GM18951 (cell line): ENCODE results near the gene FBXL14.
A peak's percentile ranks its signal among the peaks of the same experiment; 100 is the strongest.

Source experiments
- POLR2A ChIP-seq: IDR thresholded peaks from 4 replicates; pipeline ENCODE4 v1.6.1; 2011; ENCODE audit warnings: mild to moderate bottlenecking; ENCODE audit not compliant: insufficient read length, insufficient read depth; ENCODE audit errors: extremely low read depth
- in situ Hi-C: fragments of 300-500 bp; cut with MboI; formaldehyde crosslinking; loops from one replicate; pipeline ENCODE4 v1.12.0; 2022; ENCODE audit warnings: low sequenced_read_pairs, mixed read lengths, inconsistent platforms; ENCODE audit not compliant: unreplicated experiment

FBXL14 gene

DNA sequence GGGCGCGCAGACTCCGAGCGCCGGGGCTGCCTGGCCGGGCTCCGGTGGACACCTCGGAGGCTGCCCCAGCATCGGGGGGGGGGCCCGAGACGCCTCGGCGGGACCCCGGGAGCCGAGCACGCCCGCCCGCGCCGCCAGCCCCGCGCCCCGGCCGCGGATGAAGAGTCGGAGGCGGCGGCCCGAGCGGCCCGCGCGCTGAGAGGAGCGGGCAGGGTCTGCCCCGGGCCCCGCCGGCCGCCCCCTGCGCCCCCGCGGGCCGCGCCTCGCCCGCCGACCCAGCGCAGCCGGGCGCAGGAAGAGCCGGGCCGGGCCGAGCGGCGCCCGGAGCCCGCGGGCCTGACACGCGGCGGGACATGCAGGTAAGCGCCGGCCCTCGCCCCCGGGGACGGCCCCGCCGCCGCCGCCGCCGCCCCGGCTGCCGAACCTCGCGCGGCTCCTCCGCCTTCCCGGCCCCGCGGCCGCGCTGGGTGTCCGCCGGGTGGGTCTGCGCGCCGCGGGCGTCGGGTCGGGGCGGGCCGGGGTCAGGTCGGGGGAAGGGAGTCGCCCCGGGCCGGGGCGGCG, 63.7 kb downstream of the FBXL14 start:
- TF ChIP-seq POLR2A, result no peak
- in situ Hi-C loops, result no loop called here

DNA sequence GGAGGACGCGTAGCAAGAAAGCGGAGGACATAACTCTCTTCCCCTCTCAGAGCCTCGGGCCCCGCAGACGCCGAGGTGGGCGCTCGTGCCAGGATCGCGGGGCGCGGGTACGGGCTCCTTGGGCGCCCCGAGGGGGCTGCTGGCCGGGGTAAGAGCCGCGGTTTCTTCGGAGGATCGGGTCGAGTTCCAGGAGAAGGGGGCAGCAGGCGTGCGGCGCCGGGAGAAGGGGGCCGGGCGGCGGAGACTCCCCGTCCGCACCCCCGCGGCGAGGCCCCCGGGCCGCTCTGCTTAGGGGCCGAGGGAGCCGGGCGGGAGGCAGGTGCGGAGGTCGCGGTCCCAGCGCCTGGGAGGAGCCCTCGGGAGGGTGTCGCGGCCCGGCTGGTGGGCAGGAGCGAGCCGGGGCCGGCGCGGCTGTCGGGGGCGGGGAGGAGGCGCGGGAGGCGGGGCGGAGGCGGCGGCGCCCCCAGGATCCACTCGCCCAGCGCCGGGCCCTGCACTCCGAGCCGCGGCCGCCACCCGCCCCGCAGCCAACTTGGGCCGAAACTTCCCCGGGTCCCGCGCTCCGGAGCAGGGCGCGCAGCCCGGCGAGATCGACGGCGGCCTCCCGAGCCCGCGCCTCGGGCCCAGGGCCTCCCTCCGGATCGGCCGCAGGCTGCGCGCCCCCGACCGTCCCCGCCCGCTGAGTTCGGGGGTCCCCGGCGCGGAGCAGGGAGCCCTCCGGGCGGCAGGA, 64.4 kb downstream of the FBXL14 start:
- in situ Hi-C loops, result no loop called here
- peak; percentile 59 for TF ChIP-seq POLR2A

DNA sequence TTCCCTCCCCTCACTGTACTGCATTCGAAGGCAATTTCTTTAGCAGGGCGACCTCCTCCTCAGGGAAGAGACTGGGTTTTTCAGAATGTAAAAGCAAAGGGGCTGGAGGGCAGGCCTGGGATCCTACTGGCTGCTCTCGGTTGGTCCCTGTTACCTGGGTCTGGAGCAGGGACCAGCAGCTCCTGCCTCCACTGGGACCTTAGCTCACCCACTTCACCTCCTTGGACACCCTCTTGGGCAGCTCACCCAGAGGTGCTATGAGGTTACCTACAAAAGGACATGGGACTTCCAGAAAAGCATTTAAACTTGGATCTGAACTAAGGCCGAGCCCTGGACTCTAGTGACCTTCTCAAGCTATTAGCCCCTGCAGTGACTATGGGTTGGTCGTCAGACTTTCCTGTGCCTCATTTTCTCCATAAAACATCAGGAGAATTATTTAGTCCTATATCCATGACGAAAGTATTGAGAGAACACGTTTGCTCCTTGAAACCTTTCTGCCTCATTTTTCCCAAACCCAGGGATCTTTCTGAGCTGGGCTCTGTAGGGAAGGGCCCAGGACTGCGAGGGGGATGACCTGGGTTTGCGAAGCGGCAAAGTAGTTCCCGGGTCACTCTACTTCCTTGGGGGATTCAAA, 65.0 kb downstream of the FBXL14 start:
- no peak for TF ChIP-seq POLR2A
- in situ Hi-C loops, result no loop called here

DNA sequence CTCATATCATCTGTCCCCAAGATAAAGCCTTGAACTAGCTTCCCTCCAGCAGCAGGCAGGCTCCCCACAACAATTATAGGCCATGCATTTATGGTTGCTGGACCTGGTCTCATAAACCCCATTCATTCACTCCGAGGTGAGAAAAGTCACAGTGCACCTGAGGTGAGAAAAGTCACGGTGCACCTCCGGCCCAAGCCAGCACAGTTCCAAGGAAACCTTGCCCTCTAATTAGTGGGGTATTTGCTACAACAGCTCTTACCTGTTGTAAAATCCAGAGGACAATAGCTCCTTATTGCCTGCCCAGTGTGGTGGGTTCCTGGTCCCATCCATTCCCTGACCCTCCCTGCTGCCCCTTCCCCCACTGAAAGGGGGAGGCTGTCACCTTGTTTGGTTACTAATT, 65.6 kb downstream of the FBXL14 start:
- in situ Hi-C loops, result no loop called here
- no peak for TF ChIP-seq POLR2A

DNA sequence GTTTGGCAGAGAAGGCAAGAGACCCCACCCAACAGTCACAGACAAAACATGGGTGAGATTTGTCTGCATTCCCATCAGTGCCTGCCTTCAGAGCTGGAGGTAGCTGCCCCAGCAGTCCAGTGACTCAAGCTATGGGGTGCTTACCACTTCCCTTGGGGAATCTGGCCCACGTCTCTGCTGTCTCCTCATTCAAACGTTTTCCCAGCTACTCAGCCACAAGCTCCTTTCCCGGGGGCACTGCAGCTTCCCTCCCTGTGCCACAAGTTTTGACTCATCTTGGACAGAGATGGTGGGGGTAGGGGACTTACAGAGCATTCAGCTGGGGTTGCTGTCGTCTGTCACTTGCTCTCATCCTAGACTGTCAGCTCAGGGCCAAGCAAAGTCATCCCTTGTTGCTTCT, 66.6 kb downstream of the FBXL14 start:
- no peak for TF ChIP-seq POLR2A
- in situ Hi-C loops, result no loop called here

DNA sequence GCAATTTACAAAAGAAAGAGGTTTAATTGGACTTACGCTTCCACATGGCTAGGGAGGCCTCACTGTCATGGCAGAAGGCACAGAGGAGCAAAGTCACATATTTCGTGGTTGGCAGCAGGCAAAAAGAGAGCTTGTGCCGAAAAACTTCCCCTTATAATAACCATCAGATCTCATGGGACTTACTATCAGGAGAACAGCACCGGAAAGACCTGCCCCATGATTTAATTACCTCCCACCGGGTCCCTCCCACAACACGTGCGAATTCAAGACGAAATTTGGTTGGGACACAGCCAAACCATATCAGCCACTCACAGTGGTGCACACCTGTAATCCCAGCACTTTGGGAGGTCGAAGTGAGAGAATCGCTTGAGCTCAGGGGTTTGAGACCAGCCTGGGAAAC, 68.5 kb downstream of the FBXL14 start:
- in situ Hi-C loops, result no loop called here
- no peak for TF ChIP-seq POLR2A

DNA sequence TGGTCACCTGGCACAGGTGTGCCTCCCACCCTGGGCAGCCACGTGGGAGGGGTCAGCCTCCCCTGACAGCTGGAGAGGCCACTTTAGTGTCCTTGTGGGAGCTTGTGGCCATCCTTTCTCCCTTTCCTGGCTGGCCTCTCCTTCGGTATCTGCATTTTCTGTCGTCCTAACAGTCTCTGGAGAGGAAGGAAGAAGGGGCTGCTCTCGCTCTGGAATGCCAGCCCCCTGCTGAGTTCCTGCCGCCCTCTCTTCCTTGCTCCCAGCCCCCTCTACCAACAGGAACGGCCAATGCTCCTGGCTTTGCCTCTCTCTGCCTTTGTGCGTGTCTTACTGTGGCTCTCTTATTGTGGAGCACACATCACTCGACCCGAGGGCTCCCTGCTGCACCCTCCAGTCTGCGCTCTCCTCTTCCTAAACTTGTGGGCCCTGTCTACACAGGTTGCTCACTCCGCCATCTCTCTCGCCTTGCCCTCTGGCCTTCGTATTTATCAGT, 70.8 kb downstream of the FBXL14 start:
- TF ChIP-seq POLR2A, result no peak
- in situ Hi-C loops, result no loop called here

DNA sequence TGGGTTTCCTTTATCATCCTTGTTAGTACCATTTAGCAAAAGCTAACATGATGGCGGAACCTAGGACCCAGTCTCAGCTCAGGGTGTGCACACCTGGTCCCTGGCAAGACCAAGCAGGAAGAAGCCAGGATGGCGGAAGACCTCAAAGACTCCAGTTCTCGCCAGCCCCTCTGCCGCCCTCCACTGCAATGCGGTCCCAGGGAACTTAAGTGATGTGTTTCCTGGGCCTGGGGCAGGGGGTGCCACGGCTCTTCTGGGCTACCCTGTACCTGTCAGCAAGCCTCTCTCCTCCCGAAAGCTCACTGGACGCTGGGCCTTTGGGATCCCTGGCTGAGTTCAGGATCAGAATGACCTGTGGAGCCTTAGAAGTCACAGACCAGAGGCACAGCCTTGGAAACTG, 71.3 kb downstream of the FBXL14 start:
- TF ChIP-seq POLR2A, result no peak
- in situ Hi-C loops, result no loop called here

DNA sequence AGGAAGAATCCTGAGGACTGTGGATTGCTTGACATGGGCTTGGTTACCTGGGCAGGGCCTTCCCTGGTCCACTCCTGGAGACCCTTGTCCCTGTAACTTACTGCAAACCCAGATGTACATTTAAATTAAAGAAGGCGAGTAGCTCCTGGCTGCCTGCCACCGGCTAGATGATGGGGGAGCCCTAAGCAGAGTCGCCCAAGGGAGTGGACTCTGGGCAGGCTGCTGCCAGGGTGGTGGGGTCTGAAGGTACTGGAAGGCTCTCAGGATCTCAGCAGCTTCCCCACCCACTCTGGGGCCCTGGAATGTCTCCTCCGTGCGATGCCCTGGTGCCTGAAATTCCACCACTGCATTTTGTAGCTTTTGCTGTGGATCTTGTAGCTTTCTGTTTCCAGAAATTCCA, 74.7 kb downstream of the FBXL14 start:
- TF ChIP-seq POLR2A, result no peak
- in situ Hi-C loops, result loop anchor here (5.0 kb wide), 1 partner anchor 68 kb away; no protein-coding TSS in a partner anchor

DNA sequence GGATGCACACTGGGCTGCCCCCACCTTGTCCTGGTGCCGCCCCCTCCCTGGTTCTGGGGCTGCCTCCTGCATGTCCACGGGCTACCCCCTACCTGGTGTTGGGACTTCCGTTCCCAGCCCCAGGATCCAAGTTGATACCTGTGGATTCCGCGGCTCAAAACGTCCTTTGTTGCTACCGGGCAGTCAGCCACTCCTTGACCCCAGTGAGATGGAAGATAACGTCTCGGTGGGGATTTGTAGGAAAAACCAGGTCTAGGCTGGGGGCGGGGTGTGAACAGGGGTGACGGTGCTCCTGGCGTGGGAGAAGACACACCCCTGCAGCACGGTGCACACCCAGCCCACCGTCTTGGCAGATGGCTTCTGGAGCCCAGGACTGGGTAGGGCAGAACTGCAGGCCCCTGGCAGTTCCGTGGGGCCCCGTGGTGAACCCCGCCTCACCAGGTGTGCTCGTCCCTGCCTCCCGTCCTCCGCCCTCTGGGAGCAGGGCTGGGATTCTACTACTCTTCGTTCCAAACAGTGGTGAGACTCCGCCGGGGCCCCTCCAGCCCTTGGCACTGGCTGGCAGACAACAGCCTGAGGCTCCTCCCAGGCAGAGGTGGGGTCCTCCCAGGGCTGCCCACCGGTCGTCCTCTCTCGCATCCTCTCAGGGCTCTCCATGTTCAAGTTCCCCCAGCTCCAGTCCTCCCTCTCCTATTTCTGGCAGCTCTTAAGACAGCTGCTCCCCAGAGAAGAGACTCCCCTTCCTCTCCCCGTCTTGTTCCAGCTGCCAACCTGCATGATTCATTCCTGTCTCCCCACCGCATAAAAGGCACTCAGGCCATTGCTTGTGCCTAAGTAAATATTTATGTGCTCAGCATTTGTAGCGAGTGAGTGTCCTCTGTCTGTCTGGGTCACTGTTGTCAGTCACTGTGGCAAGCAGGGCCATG, 75.5 kb downstream of the FBXL14 start:
- TF ChIP-seq POLR2A, result no peak
- in situ Hi-C loops, result loop anchor here (5.0 kb wide), 1 partner anchor 68 kb away; no protein-coding TSS in a partner anchor

DNA sequence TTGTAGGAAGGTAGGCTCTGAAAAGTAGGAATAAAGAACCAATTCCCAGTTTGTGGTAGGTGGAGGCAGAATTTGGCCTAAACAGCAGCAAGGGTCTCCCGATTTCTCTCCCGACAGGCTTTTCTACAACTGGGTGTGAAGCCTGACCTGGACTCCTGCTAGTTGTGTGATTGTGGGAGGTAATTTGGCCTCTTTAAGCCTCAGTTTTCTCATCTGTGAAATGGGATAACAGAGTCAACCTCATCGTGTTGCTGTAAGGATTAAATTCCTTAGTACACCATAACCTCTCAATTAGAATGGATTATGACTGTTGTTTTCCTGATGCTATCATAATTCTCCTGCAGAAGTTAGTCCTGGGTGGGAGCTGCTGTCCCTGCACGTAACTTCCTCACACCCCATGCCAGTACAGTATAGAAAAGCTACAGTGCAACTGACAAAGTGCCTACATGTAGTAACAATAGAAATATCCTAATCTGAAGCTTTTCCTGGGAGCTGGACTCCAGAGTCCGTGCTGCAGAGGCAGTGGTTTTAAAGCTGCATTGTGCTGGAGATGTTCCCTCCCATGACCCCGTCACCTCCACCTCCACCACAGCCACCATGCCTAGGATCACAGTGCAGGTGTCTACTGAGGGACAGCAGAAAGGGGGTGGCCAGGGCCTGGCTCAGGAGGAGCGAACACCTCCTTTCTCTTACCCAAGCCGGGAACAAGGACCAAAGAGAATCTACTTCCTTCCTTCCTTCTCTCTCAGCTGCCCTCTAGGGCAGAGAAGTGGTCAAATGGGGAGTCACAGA, 76.5 kb downstream of the FBXL14 start:
- in situ Hi-C loops, result loop anchor here (5.0 kb wide), 1 partner anchor 69 kb away; no protein-coding TSS in a partner anchor
- TF ChIP-seq POLR2A, result no peak

DNA sequence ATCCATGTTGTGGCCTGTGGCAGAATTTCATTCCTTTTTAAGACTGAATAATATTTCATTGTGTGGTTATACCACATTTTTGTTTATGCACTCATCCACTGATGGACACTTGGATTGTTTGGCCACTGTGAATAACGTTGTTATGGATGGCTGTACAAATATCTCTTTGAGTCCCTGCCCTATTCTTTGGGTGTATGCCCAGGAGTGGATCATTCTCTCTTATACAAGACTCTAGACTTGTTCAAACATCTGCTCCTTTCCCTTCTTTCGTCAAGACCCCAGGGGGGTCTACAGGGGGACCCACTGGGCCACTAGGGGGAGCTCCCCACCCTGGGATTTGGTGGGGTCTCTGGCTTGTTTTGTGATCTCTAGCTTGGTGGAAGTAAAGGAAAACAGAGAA, 77.4 kb downstream of the FBXL14 start:
- in situ Hi-C loops, result loop anchor here (5.0 kb wide), 1 partner anchor 70 kb away; no protein-coding TSS in a partner anchor

More for the DNA sequence above, 77.4 kb downstream of the FBXL14 start:
- no peak for TF ChIP-seq POLR2A
